AG09309 (cell line): ENCODE measurements around the gene TMSB10.
"Not testable (repeated sequence)": the region's sequence is repeated elsewhere in the genome, so short reads cannot be mapped to it uniquely, and the experiment has no call there.

ENCODE experiments used
- DNase-seq: peaks from one replicate; pipeline ENCODE4 v3.0.0-alpha.2; 2010; ENCODE audit warnings: low read depth
- H3K4me3 ChIP-seq: 2 replicates; pipeline ENCODE4 v1.5.1; 2011; ENCODE audit warnings: mild to moderate bottlenecking, low read depth, low read length, moderate library complexity; ENCODE audit not compliant: control insufficient read depth
- CTCF ChIP-seq: IDR thresholded peaks from 2 replicates; pipeline ENCODE4 v1.5.1; 2011; ENCODE audit warnings: mild to moderate bottlenecking, low read depth, low read length, inconsistent platforms; ENCODE audit not compliant: insufficient read depth, control insufficient read depth; ENCODE audit errors: missing control alignments

Gene TMSB10

DNA sequence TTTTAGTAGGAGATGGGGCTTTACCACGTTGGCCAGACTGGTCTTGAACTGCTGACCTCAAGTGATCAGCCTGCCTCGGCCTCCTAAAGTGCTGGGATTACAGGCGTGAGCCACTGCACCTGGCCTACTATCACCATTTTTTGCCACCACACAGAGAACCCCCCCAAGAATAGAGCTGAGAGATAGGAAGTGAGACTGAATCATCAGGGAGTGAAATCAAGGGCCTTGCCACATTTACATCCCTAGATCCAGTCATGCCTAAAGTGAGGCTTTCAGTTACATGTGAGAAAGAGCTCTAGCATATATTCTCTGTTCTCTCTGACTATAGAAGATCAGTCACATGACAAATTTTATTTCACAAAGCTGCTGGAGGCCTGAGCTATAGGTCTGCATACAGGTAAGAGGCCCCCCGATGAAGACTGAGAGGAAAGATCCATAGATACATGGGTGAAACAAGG lies 37.5 kb downstream of the TMSB10 start:
- TF ChIP-seq CTCF: no peak
- DNase-seq: no peak
- H3K4me3 ChIP-seq: no peak overlapping the region

- DNase-seq: no peak
- H3K4me3 ChIP-seq: no peak overlapping the region
These were observed 38.9 kb downstream of the TMSB10 start for GRCh38 chr2:84944295-84944909.

GRCh38 chr2:84945838-84946203 lies 40.4 kb downstream of the TMSB10 start:
- DNase-seq, H3K4me3 ChIP-seq: not testable (repeated sequence)

More at GRCh38 chr2:84944295-84944909, 38.9 kb downstream of the TMSB10 start:
- TF ChIP-seq CTCF: no peak

DNA sequence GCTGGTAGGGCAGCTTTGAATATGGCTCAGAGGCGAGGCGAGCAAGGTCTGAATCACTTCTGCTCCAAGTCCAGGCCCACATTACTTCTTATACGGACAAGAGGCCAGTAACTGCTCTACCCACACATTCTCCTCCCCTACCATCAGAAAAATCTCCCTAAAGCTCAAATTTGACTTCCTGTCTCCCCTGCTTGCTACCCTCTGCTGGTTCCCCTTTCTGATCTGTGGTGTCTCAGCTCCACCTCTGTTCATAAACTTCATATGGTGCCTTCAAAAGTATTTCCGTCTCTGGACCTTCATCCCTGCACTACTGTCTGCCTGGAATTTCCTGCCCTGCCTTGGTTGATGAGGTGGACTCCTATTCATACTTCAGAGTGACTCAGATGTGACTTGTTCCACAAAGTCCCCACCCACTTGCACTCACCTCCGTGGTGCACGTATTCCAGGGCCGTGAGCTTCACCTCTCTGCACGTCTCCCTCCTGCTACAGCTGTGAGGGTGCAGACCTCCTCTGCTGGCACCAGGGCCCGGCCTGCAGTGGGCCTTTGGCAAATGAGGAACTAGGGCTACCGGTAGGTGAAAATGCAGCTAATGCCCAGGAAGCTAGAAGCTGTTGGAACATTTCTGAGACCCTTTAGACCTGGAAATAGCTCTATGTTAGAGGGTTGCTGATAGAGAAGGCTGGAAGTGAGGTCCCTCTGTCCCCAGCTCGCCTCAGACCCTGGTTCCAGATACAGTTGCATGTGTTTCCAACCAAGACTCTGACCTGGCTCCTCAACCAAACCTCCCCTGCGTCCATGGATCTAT lies 41.0 kb downstream of the TMSB10 start:
- no peak for TF ChIP-seq CTCF
- H3K4me3 ChIP-seq: no peak overlapping the region
- no peak for DNase-seq

GRCh38 chr2:84947010-84947593 lies 41.6 kb downstream of the TMSB10 start:
- no peak for DNase-seq
- no peak overlapping the region for H3K4me3 ChIP-seq
- TF ChIP-seq CTCF: no peak

DNA sequence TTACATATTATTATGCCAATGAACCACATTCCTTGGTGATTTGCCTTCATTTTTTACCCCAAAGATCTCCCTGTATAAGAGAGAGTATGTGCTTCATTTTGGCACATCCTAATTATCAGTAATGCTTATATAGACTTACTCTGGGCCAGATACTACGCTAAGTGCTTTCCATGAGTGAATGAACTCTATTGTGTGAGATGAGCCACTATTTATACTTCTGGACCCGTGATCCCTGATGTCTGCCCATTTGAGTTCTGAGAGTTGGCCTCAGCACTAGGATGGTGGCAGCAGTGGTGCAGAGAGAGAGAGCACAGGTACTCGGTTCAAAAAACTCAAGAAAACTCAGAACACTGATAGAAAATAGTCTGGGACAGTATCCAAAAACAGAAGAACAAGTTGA lies 48.1 kb downstream of the TMSB10 start:
- H3K4me3 ChIP-seq: no peak overlapping the region
- TF ChIP-seq CTCF: no peak
- DNase-seq: no peak

GRCh38 chr2:84954329-84954728 lies 48.9 kb downstream of the TMSB10 start:
- TF ChIP-seq CTCF: no peak
- no peak overlapping the region for H3K4me3 ChIP-seq

More at GRCh38 chr2:84954329-84954728, 48.9 kb downstream of the TMSB10 start:
- DNase-seq: no peak
